Heart left ventricle (tissue), 13 donors: ENCODE data around the gene HOGA1.

Experiments
- CTCF ChIP-seq, 12 donors: fragments of 200-600 bp; sonication (generic) in 4 of 12; IDR thresholded peaks; one replicate each; pipeline versions ENCODE4 v1.5.0 to v1.8.0; 2018 to 2022; ENCODE audit warnings: antibody characterized with exemption in 12 of 12, mild to moderate bottlenecking in 5 of 12
- POLR2A ChIP-seq, 2 donors: fragments of 450-650 bp; IDR thresholded peaks; one replicate each; pipeline ENCODE4 v1.6.1; 2017; ENCODE audit warnings: antibody characterized with exemption in 2 of 2, mild to moderate bottlenecking in 2 of 2, moderate library complexity in 2 of 2
- donor health status: ischemic (EF 13 %, LVEDD 7.1; RV severe dilation, severe dysfunction).
- donor health status: DM: no; HTN: yes; CAD: no.
- donor health status: DM: no; HTN: no; CAD: no.
- donor health status: ischemic (EF 25% LVEDD 6.9; RV normal size, moderate dysfunction).
- donor health status: ischemic (EF 25% LVEDD 5.7; RV mildly dilated, moderate dysfunction).
- donor health status: ischemic (EF 35%, LVEDD 5.7; RV mildly dilated, moderate dysfunction).
- donor health status: nonischemic (EF 11% LVEDD 7.7; RV severe dilation, severe dysfunction).
- donor health status: DM: yes; HTN: yes; CAD: no.
- donor health status: PGD.
- donor health status: ischemic (EF 29% LVEDD 5.4; RV normal size, mild dysfunction).
- donor health status: nonischemic (EF 23%, LVEDD 6.1; RV moderate dilation, normal function).

GRCh38 chr10:97632949-97633884, 49.0 kb downstream of the HOGA1 start, which contains the start of gene MORN4:
- TF ChIP-seq CTCF (IDR thresholded peaks at IDR 0.05): no peak
- TF ChIP-seq POLR2A (IDR thresholded peaks at IDR 0.05): no peak
